NCI-H1048 (cell line): ENCODE data around the gene GRPEL2.
"Not testable (repeated sequence)": the region's sequence is repeated elsewhere in the genome, so short reads cannot be mapped to it uniquely, and the experiment has no call there.

Source experiments
- DNase-seq: peaks from one replicate; lab custom pipeline; 2025; lab: John Stamatoyannopoulos, UW

GRPEL2 gene

GRCh38 chr5:149398747-149399266, 53.5 kb downstream of the GRPEL2 start:
- DNase-seq: not testable (repeated sequence)

- no peak for DNase-seq
These were observed 54.5 kb downstream of the GRPEL2 start for GRCh38 chr5:149399775-149400174.

- no peak for DNase-seq
These were observed 55.0 kb downstream of the GRPEL2 start for GRCh38 chr5:149400304-149400703.

- no peak for DNase-seq
These were observed 55.8 kb downstream of the GRPEL2 start for GRCh38 chr5:149401051-149401450.

- DNase-seq: no peak
These were observed 57.0 kb downstream of the GRPEL2 start for GRCh38 chr5:149402291-149402690.
